Stimulated activated CD8-positive, alpha-beta memory T cell treated with anti-CD3 and anti-CD28 coated beads, Interleukin-12 subunit alpha, Interleukin-12 subunit beta, amount 100 ng/mL, for 24 hours (primary cell): ENCODE data around the gene FAT1.

ENCODE experiments used
- DNase-seq: peaks from one replicate; pipeline ENCODE4 v3.0.0-alpha.2; 2020; ENCODE audit errors: extremely low read depth

The FAT1 gene

DNA sequence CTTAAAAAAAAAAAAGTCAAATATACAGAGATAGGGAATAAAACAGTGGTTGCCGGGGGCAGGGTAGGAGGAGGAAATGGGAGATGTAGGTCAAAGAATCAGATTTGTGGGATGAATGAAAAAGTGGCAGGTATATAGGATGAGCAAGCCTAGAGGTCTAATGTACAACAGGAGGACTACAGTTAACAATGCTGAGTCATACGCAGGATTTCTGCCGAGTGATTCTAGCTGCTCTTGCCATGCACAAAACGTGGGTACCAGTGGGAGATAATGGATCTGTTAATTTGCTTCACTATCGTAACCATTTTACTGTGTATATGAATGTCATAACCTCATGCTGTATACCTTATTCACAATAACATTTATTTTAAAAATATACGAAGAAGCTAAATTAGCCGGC lies 157.6 kb downstream of the FAT1 start:
- DNase-seq, result no peak

GRCh38 chr4:186563761-186564160 lies 159.9 kb downstream of the FAT1 start:
- DNase-seq, result no peak

- DNase-seq, result no peak
These were observed 161.9 kb downstream of the FAT1 start for GRCh38 chr4:186561748-186562147.

DNA sequence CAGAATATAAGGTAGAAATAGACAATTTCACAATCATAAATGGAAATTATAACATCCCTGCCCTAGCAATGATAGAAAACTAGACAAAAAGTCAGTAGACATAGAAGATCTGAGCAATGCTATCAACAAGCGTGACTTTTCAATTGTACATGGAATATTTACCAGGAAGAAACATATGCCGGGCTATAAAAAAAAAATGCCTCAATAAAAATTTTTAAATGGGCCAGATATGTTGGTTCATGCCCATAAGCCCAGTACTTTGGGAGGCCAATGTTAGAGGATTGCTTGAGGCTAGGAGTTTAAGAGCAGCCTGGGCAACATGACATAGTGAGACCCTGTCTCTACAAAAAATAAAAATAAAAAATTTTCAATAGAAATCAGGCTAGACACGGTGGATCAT lies 163.0 kb downstream of the FAT1 start:
- DNase-seq, result no peak

DNA sequence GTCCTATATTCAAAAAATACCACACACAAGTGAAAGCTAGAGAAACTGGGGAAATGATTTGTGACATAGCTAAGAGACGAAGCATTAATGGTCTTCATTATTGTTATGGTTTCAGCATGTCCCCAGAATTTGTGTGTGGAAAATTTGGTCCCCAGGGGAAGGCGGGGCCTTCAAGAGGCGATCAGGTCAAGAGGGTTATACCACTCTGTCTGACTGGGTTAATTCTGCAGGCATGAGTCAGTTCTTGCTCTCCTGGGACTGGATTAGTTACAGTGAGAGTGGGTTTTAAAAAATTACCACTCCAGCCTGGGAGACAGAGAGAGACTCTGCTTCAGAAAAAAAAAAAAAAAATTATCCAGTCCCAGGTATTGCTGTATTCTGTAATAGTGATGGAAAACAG lies 166.2 kb downstream of the FAT1 start:
- DNase-seq, result no peak

GRCh38 chr4:186557061-186557460 lies 166.6 kb downstream of the FAT1 start:
- no peak for DNase-seq

DNA sequence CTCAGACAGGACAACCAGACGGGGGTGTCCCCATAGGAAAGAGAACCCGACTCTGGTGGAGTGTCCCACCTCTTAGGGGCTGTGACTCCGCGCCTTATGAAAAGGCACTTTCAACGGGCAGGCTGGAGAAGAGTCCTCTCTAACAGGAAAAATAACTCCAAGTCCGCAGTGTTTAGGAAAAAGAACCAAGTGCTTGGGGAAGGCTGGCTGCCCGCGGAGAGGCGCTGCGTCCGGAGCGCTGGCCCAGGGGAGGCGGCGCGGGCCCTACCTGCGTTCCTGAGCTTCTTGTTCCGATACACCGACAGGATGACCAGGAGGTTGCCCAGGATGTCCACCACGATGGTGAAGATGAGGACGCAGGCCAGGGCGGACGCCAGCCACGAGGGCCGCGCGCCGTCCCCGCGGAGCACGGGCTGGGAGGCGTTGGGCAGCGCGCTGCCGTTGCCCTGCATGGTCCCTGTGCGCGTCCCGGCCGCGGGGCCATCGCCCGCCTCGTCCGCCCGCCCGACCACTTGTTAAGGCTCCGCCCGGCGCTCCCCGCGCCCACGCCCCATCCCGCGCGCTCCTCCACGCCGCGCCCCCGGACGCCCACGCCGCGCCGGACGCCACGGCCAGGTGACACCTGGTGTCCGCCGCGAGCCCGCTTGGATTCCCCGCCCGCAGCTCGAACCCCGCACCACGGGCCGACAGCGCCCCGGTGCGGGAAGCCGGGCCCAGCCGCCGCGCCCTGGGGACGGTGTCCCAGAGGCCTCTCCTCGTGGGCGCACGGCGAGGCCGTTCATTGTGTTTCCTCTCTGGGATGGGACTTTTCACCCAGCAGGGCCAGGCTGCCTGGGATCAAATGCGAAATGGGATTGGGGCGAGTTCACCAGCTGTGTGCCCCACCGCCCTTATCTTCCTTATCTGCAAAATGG lies 168.5 kb downstream of the FAT1 start, which contains the start of gene MTNR1A:
Gene MTNR1A, minus strand, starts transcription at position 654 of the 914 bp plus-strand sequence. Its CDS starts 202 bp downstream, at position 452.
- no peak for DNase-seq

GRCh38 chr4:186554539-186554913 lies 169.1 kb downstream of the FAT1 start:
- DNase-seq, result no peak

DNA sequence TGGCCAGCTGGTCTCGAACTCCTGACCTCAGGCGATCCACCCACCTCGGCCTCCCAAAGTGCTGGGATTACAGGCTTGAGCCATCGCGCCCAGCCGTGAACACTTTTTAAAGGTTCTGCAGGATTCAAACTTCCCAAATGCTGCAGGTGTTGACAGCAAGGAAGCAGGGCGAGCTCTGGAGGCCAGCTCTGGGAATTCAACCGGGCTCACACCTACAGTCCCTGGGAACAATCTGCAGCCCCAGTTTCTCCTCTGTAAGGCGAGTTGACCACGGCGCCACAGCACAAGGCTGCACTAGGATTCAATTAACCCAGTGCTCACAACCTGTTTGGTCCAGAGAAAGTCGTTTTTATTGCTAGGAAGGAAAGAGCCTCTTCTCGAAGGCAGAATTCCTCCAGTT lies 169.9 kb downstream of the FAT1 start:
- no peak for DNase-seq

DNA sequence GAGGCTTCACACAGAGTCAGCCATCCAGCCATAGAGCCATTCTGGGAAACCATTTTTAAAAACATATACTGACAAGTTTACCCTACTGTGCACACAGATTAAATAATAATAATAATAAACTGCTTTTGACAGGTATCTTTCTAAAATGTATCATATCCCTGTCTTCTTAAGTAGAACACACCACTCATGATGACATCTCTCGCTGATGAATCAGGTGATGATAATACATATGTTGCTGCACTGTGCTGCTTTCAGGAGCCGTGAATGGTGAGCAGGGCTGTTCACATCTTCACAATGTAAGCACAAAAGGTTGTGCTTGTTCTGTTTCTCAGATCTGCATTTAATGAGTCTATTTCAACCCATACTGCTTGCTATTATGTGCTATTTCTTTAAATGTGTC lies 171.8 kb downstream of the FAT1 start:
- no peak for DNase-seq

- no peak for DNase-seq
These were observed 178.2 kb downstream of the FAT1 start for GRCh38 chr4:186545436-186545835.

- no peak for DNase-seq
These were observed 180.4 kb downstream of the FAT1 start for GRCh38 chr4:186543206-186543605.

- DNase-seq, result no peak
These were observed 181.9 kb downstream of the FAT1 start for GRCh38 chr4:186541801-186542200.

DNA sequence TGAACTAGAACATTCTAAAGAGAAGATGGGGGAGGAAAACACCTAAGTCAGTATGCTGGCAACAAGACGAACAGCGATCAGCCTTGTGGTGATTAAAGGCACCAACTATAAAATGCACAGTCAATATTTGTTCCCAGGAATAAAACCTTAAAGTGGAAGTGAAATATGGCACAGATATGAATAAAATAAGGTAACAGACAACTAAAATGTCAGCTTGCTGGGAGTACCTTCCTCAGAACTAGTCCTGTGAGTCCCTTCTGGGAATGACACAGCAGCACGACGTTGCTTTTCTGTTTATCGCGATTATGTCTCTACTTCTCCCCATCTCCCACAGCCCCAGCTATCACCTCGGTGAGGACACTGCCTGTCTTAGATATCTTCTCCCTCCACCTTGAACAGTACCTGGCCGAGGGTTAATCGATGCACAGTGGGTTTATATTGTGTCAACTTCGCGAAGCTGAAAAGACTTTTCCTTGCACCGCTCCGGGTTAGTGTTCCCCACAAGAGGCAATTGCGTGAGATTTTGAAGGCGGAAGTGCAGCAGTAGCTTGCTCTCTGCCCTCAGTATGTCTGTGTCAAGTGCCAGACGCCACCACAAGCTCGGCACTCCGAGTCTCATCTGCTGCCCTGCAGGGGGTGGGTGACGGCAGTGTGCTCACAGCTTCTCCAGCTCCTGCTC lies 185.7 kb downstream of the FAT1 start:
- DNase-seq, result no peak
